B cell (primary cell): ENCODE measurements around the gene SH2D4B. TPM values are rescaled to one million over a fixed set of nuclear protein-coding genes. Genes with fewer than 3 reads are reported as not detected.

ENCODE experiments used
- ATAC-seq: fragments of 200-7000 bp; cut with Tn5 transposase; one replicate; pipeline ENCODE4 v1.10.0; 2021; ENCODE audit warnings: low read depth, mild to moderate bottlenecking, moderate number of reproducible peaks, moderate library complexity
- CTCF ChIA-PET: fragments of 350-600 bp; sonication (Branson Sonifier 250); formaldehyde crosslinking; loops from one replicate; lab custom pipeline; 2021; ENCODE audit warnings: antibody characterized with exemption, inconsistent platforms; lab: Charles Lee
- POLR2A ChIA-PET: fragments of 350-600 bp; sonication (Branson Sonifier 250); formaldehyde crosslinking; loops from one replicate; lab custom pipeline; 2021; ENCODE audit warnings: antibody characterized with exemption; lab: Charles Lee
- DNase-seq: peaks from one replicate; pipeline ENCODE4 v3.0.0; 2013
- H2AFZ ChIP-seq: 2 replicates; pipeline ENCODE4 v1.6.1; 2012; ENCODE audit warnings: mild to moderate bottlenecking, low read depth, low read length; ENCODE audit not compliant: insufficient read depth, poor library complexity, severe bottlenecking
- H3K27ac ChIP-seq, 2 donors: 1 replicate in 1 of 2; 2 replicates in 1 of 2; pipeline ENCODE4 v1.5.1; 2012 to 2013; ENCODE audit warnings: low read length in 2 of 2, mild to moderate bottlenecking in 2 of 2, moderate library complexity in 1 of 2
- H3K27me3 ChIP-seq, 4 experiments: fragments of 200-600 bp in 1 of 4; sonication (generic) in 1 of 4; replicated peaks in 1 of 4; 1 replicate in 2 of 4; 2 replicates in 2 of 4; pipeline versions ENCODE4 v1.6.1 to v1.7.0; 2013 to 2016; ENCODE audit warnings: low read length in 3 of 4, mild to moderate bottlenecking in 2 of 4, mixed read lengths in 1 of 4, moderate library complexity in 1 of 4; ENCODE audit not compliant: insufficient read depth in 4 of 4, control insufficient read depth in 3 of 4; ENCODE audit errors: control extremely low read depth in 1 of 4
- H3K36me3 ChIP-seq, 2 experiments: replicated peaks in 1 of 2; 1 replicate in 1 of 2; 2 replicates in 1 of 2; pipeline versions ENCODE4 v1.6.1 to v1.7.1; 2013; ENCODE audit warnings: low read length in 1 of 2; ENCODE audit not compliant: insufficient read depth in 2 of 2, control insufficient read depth in 1 of 2; ENCODE audit errors: control extremely low read depth in 1 of 2, extremely low read depth in 1 of 2
- H3K4me1 ChIP-seq, 2 donors: fragments of 200-600 bp in 1 of 2; sonication (generic) in 1 of 2; 1 replicate in 1 of 2; 2 replicates in 1 of 2; pipeline versions ENCODE4 v1.5.1 to v1.6.1; 2013 to 2017; ENCODE audit warnings: low read length in 2 of 2; ENCODE audit not compliant: control insufficient read depth in 2 of 2, insufficient read depth in 2 of 2
- H3K4me2 ChIP-seq: replicated peaks from 2 replicates; pipeline ENCODE3; 2012; ENCODE audit warnings: mild to moderate bottlenecking, low read depth, low read length; ENCODE audit not compliant: poor library complexity, severe bottlenecking
- H3K4me3 ChIP-seq, 5 experiments: fragments of 200-600 bp in 1 of 5; sonication (generic) in 1 of 5; 1 replicate in 3 of 5; 2 replicates in 2 of 5; pipeline versions ENCODE4 v1.5.1 to v1.7.0; 2011 to 2016; ENCODE audit warnings: low read length in 4 of 5, mild to moderate bottlenecking in 4 of 5, low read depth in 2 of 5, control low read depth in 1 of 5, moderate library complexity in 1 of 5; ENCODE audit not compliant: insufficient read depth in 1 of 5; ENCODE audit errors: control extremely low read depth in 1 of 5, extremely low read depth in 1 of 5
- H3K79me2 ChIP-seq: fragments of 200-600 bp; sonication (generic); one replicate; pipeline ENCODE4 v1.6.0; 2016; ENCODE audit warnings: low read length; ENCODE audit not compliant: control insufficient read depth, insufficient read depth
- H3K9ac ChIP-seq: fragments of 200-600 bp; sonication (generic); 2 replicates; pipeline ENCODE4 v1.6.1; 2017; ENCODE audit warnings: mild to moderate bottlenecking, low read length, moderate library complexity
- H3K9me3 ChIP-seq, 3 donors: one replicate each; pipeline versions ENCODE4 v1.6.1 to v1.7.1; 2013; ENCODE audit warnings: low read length in 2 of 3; ENCODE audit not compliant: control insufficient read depth in 2 of 3, insufficient read depth in 1 of 3; ENCODE audit errors: control extremely low read depth in 1 of 3
- H4K20me1 ChIP-seq: 2 replicates; pipeline ENCODE4 v1.6.0; 2012; ENCODE audit warnings: mild to moderate bottlenecking, low read length; ENCODE audit not compliant: insufficient read depth, control insufficient read depth, poor library complexity, severe bottlenecking
- H3K27ac Mint-ChIP-seq: one replicate; pipeline ENCODE4 v1.8.0; 2021; ENCODE audit warnings: mixed read lengths
- H3K27me3 Mint-ChIP-seq: one replicate; pipeline ENCODE4 v1.8.0; 2021; ENCODE audit warnings: mixed read lengths
- H3K4me1 Mint-ChIP-seq: one replicate; pipeline ENCODE4 v1.8.0; 2021; ENCODE audit warnings: mixed read lengths
- H3K4me3 Mint-ChIP-seq: one replicate; pipeline ENCODE4 v1.8.0; 2021; ENCODE audit warnings: mixed read lengths
- H3K9me3 Mint-ChIP-seq: one replicate; pipeline ENCODE4 v1.8.0; 2022; ENCODE audit warnings: mixed read lengths; ENCODE audit not compliant: insufficient read depth
- CTCF ChIP-seq: fragments of 200-600 bp; IDR thresholded peaks from one replicate; pipeline ENCODE4 v1.8.0; 2022; ENCODE audit warnings: antibody characterized with exemption, mild to moderate bottlenecking
- EZH2 ChIP-seq: IDR thresholded peaks from 2 replicates; pipeline ENCODE4 v1.6.1; 2012; ENCODE audit warnings: borderline replicate concordance, low read depth, mild to moderate bottlenecking, moderate library complexity, low read length; ENCODE audit not compliant: insufficient read depth, poor library complexity, severe bottlenecking
- WGBS: methylation state at CpG from one replicate; pipeline ENCODE4 v1.1.5; 2013; ENCODE audit warnings: missing lambda C conversion rate; ENCODE audit not compliant: insufficient coverage; 5-methylcytosine and 5-hydroxymethylcytosine counted together
- intact Hi-C: fragments of 100-400 bp; cut with micrococcal nuclease; formaldehyde crosslinking; loops from one replicate; pipeline ENCODE4 v1.10.0; 2022
- polyA plus RNA-seq: library from polyadenylated mRNA; depleted of rRNA; stranded (reverse); fragments of >200 nt; gene quantifications from 2 replicates; pipeline ENCODE4 v1.2.3, GENCODE V29; 2012
- total RNA-seq, 2 donors: library from RNA; stranded (reverse); fragments of 120-200 nt in 1 of 2; gene quantifications; 1 replicate in 1 of 2; 2 replicates in 1 of 2; pipeline versions ENCODE4 v1.2.3 to v1.2.4, GENCODE V29; 2013 to 2022

Gene SH2D4B
- total and polyA plus RNA-seq, 2 donors (not counting 1 experiment from before 2014, with no cell fraction given), result 0.09 to 0.22 TPM

DNA sequence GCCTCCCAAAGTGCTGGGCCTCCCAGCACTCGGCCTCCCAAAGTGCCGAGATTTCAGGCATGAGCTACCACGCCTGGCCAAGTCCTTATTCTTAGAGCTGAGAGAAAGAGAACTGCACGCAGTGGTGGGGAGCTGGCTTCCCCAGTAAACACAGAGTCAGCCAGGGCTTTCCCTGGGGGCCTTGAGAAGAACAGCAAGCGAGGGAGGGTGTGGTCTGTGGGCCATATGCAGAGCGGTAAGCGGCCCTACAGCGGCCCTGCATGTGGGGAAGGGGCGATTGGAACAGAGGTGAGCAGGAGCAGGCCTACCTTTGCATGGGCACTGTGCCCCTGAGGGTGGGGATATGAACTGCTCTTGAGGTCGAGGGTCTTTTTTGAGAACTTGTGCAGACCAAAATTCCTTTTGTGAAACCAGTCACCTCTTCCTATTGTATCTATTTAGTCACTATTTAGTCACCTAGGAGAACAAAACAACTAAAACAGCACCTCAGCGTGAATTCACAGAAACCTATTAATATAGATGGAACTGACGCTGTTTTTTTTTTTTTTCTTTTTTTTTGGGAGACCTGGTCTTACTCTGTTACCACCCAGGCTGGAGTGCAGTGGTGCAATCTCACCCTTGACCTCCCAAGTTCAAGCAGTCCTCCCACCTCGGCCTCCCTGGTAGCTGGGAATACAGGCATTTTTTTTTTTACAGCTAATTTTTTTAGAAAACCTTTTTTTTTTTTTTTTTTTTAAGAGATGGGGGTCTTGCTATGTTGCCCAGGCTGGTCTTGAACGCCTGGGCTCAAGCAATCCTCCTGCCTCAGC lies 36.9 kb upstream of the SH2D4B start:
- peak overlapping the region; percentile 71 for H3K4me2 ChIP-seq
- 8% methylated on average over 9 of the region's 14 CpGs for WGBS

More for the DNA sequence above, 36.9 kb upstream of the SH2D4B start:
- Mint-ChIP-seq H3K9me3 (peaks cover 5% of the 10 kb centered on the region), H3K4me1 (peaks cover 81% of the 10 kb centered on the region), H3K4me3 (peak overlapping the region; percentile 74), H3K27me3 (no peaks in the 10 kb centered on the region), H3K27ac (peak overlapping the region; percentile 95)
- intact Hi-C loops, result loop anchor here (1.0 kb wide), 2 partner anchors 28 to 45 kb away; no protein-coding TSS in a partner anchor
- CTCF ChIA-PET, result interaction anchor here (0.6 to 17.9 kb wide), 14 partner anchors 10 to 119 kb away, joined by 3 to 500 read pairs (median 6); partner anchors contain the start of gene PRXL2A
- Histone ChIP-seq H3K79me2 (peaks cover 68% of the 10 kb centered on the region), H2AFZ (peak overlapping the region; percentile 11), H3K36me3 (no peaks in the 10 kb centered on the region), H3K4me1 (peaks cover 67 to 87% of the 10 kb centered on the region in 2 donors), H3K9me3 (peaks cover 0 to 5% (median 0%) of the 10 kb centered on the region in 3 donors), H3K27me3 (no peaks in the 10 kb centered on the region), H4K20me1 (peaks cover 17% of the 10 kb centered on the region), H3K27ac (peak overlapping the region; percentile 44 to 59), H3K4me3 (peak overlapping the region in 2 of 5 experiments; percentile 6 to 16), H3K9ac (no peak overlapping the region)
- peak; percentile 84 for ATAC-seq
- POLR2A ChIA-PET, result interaction anchor here (0.6 to 1.5 kb wide), 9 partner anchors 27 to 1206 kb away, joined by 3 to 11 read pairs (median 4); no protein-coding TSS in a partner anchor
- DNase-seq, result peak; percentile 71
- TF ChIP-seq CTCF (no peak), EZH2 (no peak)
